ENCODE results near the gene FERMT1.
A peak's percentile ranks its signal among the peaks of the same experiment; 100 is the strongest.
"Not testable (repeated sequence)": the region's sequence is repeated elsewhere in the genome, so short reads cannot be mapped to it uniquely, and the experiment has no call there.

FERMT1 gene

GRCh38 chr20:6041808-6042265, 81.0 kb downstream of the FERMT1 start:
- H3K27ac Mint-ChIP-seq = no peak overlapping the region
- H3K36me3 Mint-ChIP-seq = peaks cover 40% of the 10 kb centered on the region
- ATAC-seq = no peak

GRCh38 chr20:6040958-6041807, 81.6 kb downstream of the FERMT1 start:
- Mint-ChIP-seq H3K36me3 (peaks cover 47% of the 10 kb centered on the region), H3K4me3 (no peak overlapping the region), H3K4me1 (no peaks in the 10 kb centered on the region), H3K27ac (no peak overlapping the region), H3K9me3 (no peaks in the 10 kb centered on the region)
- ATAC-seq (no peak), DNase-seq (ENCODE audit: low spot score in 2 of 2) (no peak)

More at GRCh38 chr20:6041808-6042265, 81.0 kb downstream of the FERMT1 start:
- no peaks in the 10 kb centered on the region for H3K4me1 Mint-ChIP-seq
- H3K9me3 Mint-ChIP-seq = no peaks in the 10 kb centered on the region
- no peak for DNase-seq (ENCODE audit: low spot score in 2 of 2)
- H3K4me3 Mint-ChIP-seq = no peak overlapping the region

- H3K4me1 Mint-ChIP-seq = no peaks in the 10 kb centered on the region
- H3K9me3 Mint-ChIP-seq = no peaks in the 10 kb centered on the region
- no peak overlapping the region for H3K4me3 Mint-ChIP-seq
- H3K36me3 Mint-ChIP-seq = peaks cover 53% of the 10 kb centered on the region
- H3K27ac Mint-ChIP-seq = no peak overlapping the region
- ATAC-seq = no peak
- no peak for DNase-seq (ENCODE audit: low spot score in 2 of 2)
Measured at GRCh38 chr20:6040540-6040939, 82.3 kb downstream of the FERMT1 start.

- no peaks in the 10 kb centered on the region for H3K9me3 Mint-ChIP-seq
- H3K4me1 Mint-ChIP-seq = peaks cover under 1% of the 10 kb centered on the region
- DNase-seq (ENCODE audit: low spot score in 2 of 2) (no peak), ATAC-seq (no peak)
- peaks cover 61% of the 10 kb centered on the region for H3K36me3 Mint-ChIP-seq
- H3K27ac Mint-ChIP-seq = no peak overlapping the region
- no peak overlapping the region for H3K4me3 Mint-ChIP-seq
Measured at GRCh38 chr20:6039766-6040165, 83.1 kb downstream of the FERMT1 start.

GRCh38 chr20:6038256-6038655, 84.6 kb downstream of the FERMT1 start:
- DNase-seq (ENCODE audit: low spot score in 2 of 2) = no peak
- H3K4me1 Mint-ChIP-seq = peaks cover 5% of the 10 kb centered on the region
- no peak overlapping the region for H3K27ac Mint-ChIP-seq
- H3K9me3 Mint-ChIP-seq = no peaks in the 10 kb centered on the region
- ATAC-seq = no peak
- no peak overlapping the region for H3K4me3 Mint-ChIP-seq
- peaks cover 76% of the 10 kb centered on the region for H3K36me3 Mint-ChIP-seq

GRCh38 chr20:6037082-6037481, 85.7 kb downstream of the FERMT1 start:
- H3K36me3 Mint-ChIP-seq = peaks cover 88% of the 10 kb centered on the region
- H3K27ac Mint-ChIP-seq = no peak overlapping the region
- H3K4me3 Mint-ChIP-seq = no peak overlapping the region
- no peaks in the 10 kb centered on the region for H3K9me3 Mint-ChIP-seq
- ATAC-seq (no peak), DNase-seq (ENCODE audit: low spot score in 2 of 2) (no peak)
- peaks cover 5% of the 10 kb centered on the region for H3K4me1 Mint-ChIP-seq

- H3K4me1 Mint-ChIP-seq = peaks cover 5% of the 10 kb centered on the region
- H3K9me3 Mint-ChIP-seq = no peaks in the 10 kb centered on the region
- no peak for ATAC-seq
- peaks cover 95% of the 10 kb centered on the region for H3K36me3 Mint-ChIP-seq
- no peak for DNase-seq (ENCODE audit: low spot score in 2 of 2)
- H3K27ac Mint-ChIP-seq = no peak overlapping the region
- no peak overlapping the region for H3K4me3 Mint-ChIP-seq
Measured at GRCh38 chr20:6036213-6036612, 86.6 kb downstream of the FERMT1 start.

GRCh38 chr20:6034134-6034969, 88.5 kb downstream of the FERMT1 start:
- peak overlapping the region; percentile 20 for H3K27ac Mint-ChIP-seq
- DNase-seq (ENCODE audit: low spot score in 2 of 2) (no peak), ATAC-seq (no peak)
- no peak overlapping the region for H3K4me3 Mint-ChIP-seq
- H3K4me1 Mint-ChIP-seq = peaks cover 5% of the 10 kb centered on the region
- H3K36me3 Mint-ChIP-seq = peaks cover 93% of the 10 kb centered on the region
- H3K9me3 Mint-ChIP-seq = no peaks in the 10 kb centered on the region

GRCh38 chr20:6032907-6033306, 89.9 kb downstream of the FERMT1 start:
- peaks cover 88% of the 10 kb centered on the region for H3K36me3 Mint-ChIP-seq
- H3K27ac Mint-ChIP-seq; H3K9me3 Mint-ChIP-seq; DNase-seq (ENCODE audit: low spot score in 2 of 2); H3K4me3 Mint-ChIP-seq; H3K4me1 Mint-ChIP-seq; ATAC-seq: not testable (repeated sequence)

GRCh38 chr20:6030453-6031080, 92.3 kb downstream of the FERMT1 start:
- no peak overlapping the region for H3K4me3 Mint-ChIP-seq
- DNase-seq (ENCODE audit: low spot score in 2 of 2) (no peak), ATAC-seq (no peak)
- no peak overlapping the region for H3K27ac Mint-ChIP-seq
- H3K36me3 Mint-ChIP-seq = peaks cover 84% of the 10 kb centered on the region
- peaks cover 9% of the 10 kb centered on the region for H3K4me1 Mint-ChIP-seq
- no peaks in the 10 kb centered on the region for H3K9me3 Mint-ChIP-seq

- Mint-ChIP-seq H3K4me1 (peaks cover 9% of the 10 kb centered on the region), H3K9me3 (no peaks in the 10 kb centered on the region), H3K36me3 (peaks cover 84% of the 10 kb centered on the region), H3K4me3 (no peak overlapping the region), H3K27ac (no peak overlapping the region)
- DNase-seq (ENCODE audit: low spot score in 2 of 2) (no peak), ATAC-seq (no peak)
Measured at GRCh38 chr20:6029538-6029937, 93.3 kb downstream of the FERMT1 start.

- no peak overlapping the region for H3K27ac Mint-ChIP-seq
- peaks cover 6% of the 10 kb centered on the region for H3K4me1 Mint-ChIP-seq
- peaks cover 84% of the 10 kb centered on the region for H3K36me3 Mint-ChIP-seq
- H3K9me3 Mint-ChIP-seq = no peaks in the 10 kb centered on the region
- no peak for ATAC-seq
- no peak overlapping the region for H3K4me3 Mint-ChIP-seq
- DNase-seq (ENCODE audit: low spot score in 2 of 2) = no peak
Measured at GRCh38 chr20:6028818-6029217, 94.0 kb downstream of the FERMT1 start.

GRCh38 chr20:6026051-6026450, 96.8 kb downstream of the FERMT1 start:
- no peak overlapping the region for H3K27ac Mint-ChIP-seq
- ATAC-seq = peak; percentile 77
- DNase-seq (ENCODE audit: low spot score in 2 of 2) = no peak
- H3K9me3 Mint-ChIP-seq = no peaks in the 10 kb centered on the region
- peaks cover 9% of the 10 kb centered on the region for H3K4me1 Mint-ChIP-seq
- no peak overlapping the region for H3K4me3 Mint-ChIP-seq
- H3K36me3 Mint-ChIP-seq = peaks cover 83% of the 10 kb centered on the region
